ENCODE measurements around the gene DBH.
A peak's percentile ranks its signal among the peaks of the same experiment; 100 is the strongest.
"Not testable (repeated sequence)": the region's sequence is repeated elsewhere in the genome, so short reads cannot be mapped to it uniquely, and the experiment has no call there.

DBH gene

DNA sequence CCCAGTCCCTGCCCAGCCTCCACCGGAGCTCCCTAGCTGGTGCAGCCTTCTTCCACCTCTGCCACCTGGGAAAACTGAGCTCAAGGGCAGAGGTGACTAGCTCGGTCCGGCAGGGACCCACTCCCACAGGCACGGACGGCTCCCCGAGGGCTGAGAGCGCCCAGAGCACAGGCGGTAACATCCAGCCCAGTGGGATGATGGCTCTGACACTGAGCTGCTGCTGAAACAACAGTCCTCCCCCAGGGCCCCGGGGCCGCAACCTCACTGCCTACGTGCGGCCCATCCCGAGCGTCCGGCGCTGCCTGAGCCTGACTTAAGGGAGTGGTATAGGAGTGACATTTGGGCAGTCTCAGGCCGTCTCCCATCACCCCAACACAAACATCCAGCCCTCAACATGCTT lies 30.7 kb upstream of the DBH start:
- DNase-seq: no peak

DNA sequence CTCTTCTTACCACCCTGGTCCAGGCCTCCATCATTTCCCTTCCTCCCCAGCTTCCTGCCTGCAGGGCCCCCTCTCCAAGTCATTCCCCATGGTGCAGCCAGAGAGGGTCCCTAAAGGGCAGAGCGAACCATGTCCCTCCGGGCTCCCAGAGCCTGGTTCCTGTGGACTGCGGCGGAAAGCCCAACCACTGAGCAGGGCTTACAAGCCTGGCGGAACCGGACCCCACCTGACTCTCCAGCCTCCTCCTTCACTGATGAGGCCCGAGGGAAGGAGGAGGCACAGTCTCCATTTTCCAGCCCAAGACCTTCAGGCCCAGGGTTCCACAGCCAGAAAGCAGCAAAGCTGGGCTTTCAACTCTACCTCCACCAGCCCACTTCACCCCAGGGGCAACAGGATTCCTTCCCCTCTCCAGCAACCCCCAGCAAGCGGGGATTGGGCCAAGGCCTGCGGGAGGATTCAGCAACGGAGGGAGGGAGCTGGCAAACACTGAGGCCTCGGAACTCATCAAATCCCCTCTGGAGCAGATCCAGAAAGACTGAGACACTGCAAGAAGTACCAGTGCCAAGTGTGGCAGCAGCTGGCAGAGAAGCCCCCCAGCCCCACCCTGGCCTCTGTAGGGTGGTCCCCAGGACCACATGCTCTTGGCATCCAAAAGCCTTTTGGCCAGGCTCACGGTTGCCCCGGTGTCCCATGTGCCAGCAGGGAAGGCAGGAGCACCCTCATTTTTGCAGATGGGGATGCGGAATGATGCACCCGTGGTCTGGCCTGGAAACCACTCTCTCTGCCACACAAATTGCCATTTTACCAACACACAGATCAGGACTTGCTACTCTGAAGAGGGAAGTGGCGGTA lies 30.1 kb upstream of the DBH start:
- DNase-seq: no peak

DNA sequence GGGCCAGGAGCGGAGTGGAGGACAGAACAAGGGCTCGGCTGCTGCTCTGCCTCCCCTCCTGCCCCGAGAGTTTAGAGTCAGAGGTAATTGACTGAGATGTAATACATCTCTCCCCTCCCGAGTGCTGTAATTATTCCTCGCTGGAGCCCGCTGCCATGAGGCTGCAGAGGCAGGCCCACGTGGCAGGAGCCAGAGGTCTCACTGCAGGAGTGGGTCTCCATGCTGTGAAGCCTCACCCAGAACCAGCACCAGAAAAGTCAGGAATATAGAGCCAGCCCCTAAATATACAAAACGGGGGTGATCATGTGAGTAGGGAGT lies 29.5 kb upstream of the DBH start:
- peak; percentile 18 for DNase-seq

DNA sequence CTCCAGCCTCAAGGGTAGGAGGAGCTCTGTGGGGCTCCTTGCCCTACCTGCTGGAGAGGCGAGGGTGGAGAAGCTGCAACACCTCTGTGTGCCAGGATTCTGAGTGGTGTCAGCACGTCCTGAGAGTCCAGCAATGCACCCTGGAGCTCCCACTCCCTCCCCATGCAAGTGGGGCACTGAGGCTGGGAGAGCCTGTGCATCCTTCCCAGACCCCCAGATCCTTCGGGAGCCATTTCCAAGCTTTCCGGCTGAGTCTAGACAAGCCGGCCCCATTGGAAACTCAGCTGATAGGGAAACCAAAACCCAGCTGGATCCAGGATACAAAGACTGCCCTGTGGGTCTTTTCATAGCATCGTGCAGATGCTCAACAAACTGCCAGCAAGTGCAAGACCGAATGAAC lies 28.8 kb upstream of the DBH start:
- no peak for DNase-seq

DNA sequence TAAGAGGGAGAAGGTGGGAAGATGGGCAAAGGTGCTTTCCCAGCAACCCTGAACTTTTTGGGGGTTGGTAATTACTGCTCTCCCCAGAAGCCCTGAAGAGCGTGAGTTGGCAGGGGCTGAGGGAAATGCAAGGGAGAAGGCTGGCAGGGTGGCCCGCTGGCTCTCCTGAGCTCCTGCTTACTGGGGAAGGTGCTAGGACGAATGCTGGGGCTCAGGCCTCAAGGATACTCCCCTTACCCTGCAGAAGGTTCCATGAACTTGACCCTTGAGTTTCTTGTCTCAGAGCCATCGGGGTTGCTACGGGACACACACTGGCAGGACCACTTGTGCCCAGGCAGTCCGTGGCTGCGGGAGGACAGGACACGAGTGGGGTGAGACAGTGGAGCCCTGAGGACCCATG lies 28.2 kb upstream of the DBH start:
- DNase-seq: no peak

DNA sequence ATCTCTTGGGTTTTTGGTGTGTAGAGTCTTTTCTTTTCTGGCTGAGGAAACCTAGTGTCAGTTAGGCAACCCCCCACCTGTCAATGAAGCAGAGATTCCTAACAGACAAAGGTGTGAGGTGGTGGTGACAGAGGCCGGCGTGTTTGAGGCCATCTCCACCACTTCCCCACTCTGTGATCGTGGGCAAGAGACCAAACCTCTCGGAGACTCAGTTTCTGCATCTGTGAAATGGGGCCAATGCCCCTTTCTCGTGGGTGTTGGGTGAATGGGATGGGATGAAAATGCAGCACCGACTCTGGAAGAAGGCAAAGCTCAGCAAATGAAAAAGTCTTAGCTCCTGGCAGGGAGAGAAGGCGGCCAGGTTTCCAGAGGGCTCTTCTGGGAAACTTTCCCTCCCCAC lies 27.8 kb upstream of the DBH start:
- DNase-seq: no peak

DNA sequence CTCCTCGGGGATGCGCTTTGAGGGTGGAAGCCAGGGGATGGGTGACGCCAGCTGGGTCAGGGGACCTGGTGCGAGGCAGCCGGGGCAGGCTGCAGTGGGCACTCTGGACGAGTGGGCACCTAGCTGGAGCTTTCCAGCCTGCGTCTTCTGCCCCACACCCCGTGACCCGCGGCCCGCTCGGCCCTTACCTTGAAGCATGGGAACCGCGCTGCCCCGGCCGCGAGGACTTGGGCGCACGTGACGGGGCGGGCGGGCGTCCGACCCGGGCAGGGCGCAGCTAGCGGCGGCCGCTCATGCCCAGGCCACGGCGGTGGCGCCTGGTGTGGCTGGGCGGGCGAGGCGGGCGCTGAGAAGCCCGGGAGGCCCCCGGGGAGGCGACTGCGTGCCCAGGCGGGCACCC lies 27.3 kb upstream of the DBH start:
- no peak for DNase-seq

DNA sequence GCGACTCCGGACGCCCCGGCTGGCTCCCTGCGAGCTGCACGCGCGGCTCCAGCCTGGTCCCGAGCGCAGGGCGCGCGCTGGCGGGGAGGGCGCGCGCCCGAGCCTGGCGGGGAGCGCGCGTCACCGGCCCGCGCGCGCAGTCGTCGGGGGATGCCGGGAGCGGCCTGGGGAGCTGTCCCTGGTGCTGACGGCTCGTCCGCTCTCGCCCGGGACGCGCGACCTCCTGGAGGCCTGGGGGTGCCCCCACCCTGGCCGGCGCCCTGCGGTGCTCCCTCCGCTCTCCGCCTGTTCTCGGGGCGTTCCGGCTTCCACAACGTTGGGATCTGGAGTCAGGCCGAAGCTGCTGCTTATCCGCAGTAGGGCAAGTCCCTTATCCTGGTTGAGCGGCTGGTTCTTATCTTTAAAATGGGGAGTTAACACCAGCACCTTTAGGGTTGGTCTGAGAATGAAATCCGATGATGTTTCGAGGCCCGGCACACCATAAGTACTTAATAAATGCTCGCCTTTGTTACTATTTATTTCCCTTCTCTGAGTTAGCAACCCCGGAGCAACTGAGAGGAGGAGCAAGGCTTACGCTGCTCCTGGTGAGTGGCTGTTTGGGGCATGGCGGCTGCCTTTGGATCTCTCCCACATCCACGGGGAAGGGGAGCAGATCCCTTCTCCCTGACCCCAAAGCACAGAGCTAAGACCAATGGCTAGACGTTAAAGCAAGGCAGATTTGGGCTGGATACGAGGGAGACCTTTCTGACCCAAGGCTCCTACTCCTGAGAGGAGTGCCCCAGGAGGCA lies 26.7 kb upstream of the DBH start, which contains the start of gene FAM163B:
Gene FAM163B (minus strand): TSS at position 79 of the 788 bp plus-strand sequence. CDS start 29,166 bp downstream, outside the sequence.
- DNase-seq: peak; percentile 22

DNA sequence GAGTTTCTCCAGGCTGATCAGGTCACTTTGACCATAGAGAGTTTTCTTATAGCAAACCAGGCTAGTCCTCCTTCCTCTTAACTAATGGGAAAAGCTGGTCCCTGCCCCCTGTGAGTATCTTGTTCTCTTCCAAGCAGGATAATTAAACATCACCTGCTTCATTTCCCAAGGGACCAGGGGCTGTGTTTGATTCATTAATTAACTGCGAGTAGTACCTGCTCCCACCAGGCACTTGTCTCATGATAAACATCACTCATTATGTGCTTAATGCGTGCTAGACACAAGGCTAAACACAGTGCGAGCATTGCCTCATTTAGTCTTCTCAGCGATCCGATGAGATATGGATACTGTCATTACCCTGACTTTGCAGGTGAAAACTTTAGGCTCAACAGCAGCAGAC lies 25.3 kb upstream of the DBH start:
- peak; percentile 86 for DNase-seq

DNA sequence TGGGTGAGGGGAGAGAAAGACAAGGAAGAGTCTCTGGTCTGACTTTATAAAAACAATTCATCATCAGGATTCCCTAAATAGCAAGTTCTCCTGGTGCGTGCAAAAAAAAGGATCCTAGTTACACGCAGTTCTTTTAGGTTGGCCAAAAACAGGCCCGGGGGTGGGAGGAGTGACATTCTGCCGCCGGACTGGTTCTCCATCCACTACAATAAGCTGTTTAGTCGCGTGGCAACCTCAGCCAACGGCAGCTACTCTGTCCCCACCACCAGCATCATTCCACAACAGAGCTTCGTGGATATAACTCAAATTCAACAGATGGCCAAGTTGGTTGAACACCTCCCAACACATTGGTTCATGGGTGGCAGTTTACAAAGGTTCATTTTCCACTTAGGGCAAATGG lies 24.1 kb upstream of the DBH start:
- no peak for DNase-seq

DNA sequence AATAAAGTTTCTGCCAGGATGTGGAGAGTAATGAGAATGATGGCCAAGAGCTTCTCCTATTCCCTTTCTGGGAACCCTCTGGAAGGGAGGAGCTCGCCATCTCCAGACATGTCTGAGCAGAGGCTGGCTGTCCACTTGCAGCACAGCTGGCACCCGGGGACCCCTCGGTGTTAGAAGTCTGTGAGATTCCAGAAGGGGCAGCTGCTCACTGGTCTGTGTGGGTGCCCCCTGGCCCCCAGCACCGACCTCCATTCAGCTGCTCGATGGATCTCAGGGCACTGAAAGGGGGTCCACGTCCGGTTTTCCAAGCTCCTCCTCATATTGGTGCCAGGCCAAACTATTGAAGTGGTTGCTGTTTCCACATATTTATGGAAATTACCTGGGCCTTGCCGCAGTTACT lies 23.3 kb upstream of the DBH start:
- peak; percentile 45 for DNase-seq

DNA sequence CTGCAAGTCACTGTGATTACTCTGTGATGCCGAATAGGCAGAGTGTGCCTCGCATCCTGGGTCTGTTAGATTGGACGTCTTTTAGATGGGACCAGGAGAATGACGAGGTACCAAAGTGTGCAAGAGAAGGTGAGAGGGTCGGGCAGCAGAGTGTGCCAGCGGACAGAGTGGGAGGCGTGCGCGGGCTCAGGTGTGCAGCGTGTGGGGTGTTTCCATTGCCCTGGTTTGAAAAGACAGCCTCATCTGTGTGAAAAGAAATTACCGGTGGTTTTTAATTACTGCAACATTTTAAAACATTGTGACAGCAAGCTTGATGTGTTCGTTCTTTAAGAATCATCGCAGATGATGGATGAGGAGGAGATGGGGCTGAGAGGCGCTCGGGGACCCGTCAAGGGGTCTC lies 22.7 kb upstream of the DBH start:
- DNase-seq: no peak

DNA sequence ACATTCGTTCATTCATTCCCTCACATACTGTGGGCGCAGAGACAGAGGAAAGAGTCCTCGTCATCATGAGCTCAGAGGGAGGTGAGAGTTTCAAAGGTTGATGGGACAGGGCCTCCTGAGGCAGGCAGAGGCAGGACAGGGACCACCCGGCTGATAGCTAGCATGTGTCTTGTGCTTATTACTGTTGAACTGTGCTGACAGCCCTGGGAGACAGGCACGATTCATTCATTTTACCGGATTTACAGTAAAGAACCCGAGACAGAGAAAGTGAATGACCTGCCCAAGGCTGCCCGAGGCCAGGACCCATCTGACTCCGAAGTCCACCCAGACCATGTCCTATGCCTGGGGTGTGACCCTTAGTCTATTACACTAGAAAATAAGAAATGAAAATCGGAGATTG lies 22.1 kb upstream of the DBH start:
- DNase-seq: no peak

DNA sequence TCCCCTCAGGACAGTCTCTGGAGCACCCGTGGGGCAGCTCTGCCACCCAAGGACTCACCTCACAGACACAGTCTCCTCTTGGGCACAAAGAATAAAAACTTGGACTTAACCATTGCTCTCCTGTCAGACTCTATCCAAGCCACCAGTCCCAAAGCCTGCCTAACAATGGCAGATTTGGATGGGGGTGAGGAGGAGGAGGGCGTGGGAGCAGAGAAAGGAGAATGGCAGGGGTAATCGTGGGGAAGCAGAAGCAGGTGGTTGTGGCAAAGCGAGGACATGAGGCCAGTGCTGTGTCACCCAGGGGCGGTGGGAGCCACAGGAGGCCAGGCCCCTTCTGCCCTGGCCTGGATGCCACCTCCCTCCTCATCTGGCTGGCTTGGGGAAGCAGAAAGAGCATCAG lies 21.5 kb upstream of the DBH start:
- DNase-seq: no peak

DNA sequence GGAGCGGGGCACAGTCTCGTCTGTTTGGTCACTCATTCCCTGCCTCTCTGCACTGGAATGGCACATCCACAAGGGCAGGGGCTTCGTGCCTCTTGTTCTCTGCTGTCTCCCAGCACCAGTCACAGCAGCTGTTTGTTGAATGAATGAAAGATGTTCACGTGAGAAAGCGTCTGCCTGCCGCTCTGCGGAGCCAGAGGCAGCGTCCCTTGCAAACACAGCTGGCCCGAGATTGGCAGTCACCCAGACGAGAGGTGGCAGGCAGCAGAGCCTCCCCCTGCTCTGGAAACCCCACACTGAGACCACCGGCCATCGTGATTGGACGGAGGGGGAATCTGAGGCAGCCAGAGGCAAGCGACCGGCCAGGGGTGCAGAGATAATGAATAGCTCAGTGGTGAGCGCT lies 21.0 kb upstream of the DBH start:
- DNase-seq: peak; percentile 37

DNA sequence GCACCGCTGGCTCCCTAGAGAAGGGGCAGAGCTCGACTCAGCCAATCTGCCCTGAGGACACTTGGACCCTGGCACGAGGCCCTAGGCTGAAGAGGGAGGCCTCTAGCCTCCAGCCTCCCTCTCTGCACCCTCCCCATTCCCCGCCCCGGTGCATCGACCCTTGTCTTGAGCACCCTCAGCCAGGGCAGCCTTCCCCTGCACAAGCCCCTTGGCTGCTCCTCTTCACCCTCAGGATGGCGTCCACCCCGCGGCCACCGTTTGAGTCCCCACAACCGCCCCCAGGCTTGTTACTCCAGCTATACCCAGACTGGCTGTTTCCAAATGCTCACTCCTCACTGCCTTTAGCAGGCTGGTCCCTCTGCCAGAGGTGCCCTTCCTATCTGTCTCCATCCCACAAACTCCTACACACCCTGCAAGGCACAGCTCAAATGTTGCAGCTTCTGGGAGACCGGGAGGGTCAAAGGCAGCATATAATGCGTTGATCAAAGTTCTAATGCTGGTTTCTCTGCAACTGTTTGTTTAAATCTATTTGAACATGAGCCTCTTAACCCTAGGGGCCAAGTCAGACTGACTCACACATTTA lies 20.5 kb upstream of the DBH start:
- DNase-seq: no peak

DNA sequence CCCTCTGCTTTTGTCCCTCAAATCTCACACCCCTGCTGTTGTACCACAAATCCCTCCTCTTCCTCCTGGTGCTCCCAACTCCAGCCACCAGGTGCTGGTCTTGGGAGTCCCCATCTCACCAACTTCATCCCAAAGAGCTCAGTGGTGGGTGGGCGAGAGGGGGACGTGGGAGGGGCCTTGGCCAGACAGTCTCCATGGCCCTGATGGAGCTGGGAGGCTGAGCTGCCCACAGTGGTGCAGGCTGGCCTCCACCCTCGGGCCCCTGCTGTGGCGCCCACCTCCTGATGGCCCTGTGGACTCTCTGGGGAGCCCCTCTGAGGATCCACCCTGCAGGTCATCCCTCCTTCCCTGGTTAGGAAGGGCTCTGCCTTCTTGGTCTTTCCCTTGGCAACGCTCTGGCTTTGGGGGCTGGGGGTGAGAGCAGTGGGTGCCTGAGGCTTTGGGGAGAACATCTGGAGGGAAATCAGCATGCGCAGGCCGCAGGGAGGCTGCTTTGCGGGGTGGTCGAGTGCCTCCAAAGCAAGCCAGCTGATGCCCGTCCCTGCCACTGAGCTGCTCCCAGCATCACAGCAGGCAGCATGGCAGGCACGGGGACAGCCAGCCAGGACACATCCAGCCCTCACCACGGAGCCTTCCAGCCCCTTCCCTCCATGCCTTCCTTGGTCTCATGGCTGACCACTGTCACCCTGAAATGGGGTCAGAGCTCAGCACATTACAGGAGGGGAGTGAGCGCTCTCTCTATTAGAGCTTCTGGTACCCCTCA lies 19.3 kb upstream of the DBH start:
- no peak for DNase-seq

DNA sequence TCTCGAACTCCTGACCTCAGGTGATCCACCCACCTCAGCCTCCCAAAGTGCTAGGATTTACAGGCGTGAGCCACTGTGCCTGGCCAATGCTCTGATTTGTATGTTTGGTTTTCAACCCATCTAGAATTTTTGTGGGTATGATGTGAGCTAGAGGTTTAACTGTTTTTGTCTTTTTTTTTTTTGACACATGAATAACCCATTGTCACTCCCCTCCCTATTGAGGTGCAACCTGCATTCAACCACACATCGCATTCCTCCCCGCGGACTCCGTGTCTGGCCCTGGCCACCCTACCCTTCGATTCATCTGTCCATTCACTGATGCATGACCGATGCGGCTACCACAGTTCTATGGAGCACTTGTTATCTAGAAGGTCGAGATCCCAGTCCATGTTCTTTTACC lies 17.4 kb upstream of the DBH start:
- no peak for DNase-seq

DNA sequence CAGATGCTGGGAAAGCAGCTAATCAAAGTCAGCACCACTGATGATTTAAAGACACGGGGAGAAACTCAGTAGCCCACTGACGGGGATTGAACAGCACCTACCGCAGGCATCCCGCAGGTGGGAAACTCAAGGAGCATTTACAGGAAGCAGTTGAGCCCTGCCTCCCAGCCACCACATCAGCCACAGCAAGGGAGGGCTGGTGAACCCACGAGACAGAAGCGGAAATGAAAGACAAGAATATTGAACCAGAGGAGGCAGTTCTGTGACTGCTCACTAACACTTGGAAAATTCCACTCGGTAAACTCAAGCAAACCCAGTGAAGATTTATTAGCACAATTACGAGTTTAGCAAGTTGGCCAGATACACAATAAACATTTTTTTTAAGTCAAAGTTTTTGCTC lies 16.4 kb upstream of the DBH start:
- DNase-seq: no peak

DNA sequence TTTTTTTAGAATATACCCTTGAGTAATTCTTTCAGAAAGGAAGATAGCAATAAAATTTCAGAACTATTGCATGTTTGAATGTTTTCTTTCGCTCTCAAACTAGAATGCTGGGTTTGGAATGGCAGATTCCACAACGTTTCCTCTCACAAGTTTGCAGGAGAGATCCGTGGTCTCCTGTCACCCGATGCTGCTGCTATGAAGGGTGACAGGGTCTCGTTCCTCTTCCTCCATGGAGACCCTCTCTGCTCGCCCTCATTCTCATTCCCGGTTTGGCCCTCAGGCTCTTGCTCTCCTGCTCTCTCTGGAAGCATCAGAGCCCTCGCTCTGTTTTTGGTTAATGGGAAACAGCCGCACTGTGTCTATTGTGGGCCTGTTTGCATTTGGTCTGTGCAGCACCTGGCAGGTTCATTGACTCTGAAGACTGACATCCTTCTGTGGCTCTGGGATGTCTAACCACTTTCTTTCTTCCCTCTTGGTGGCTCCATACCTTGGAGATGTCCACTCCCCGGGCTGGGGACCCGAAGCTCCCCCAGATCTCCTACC lies 14.4 kb upstream of the DBH start:
- no peak for DNase-seq

DNA sequence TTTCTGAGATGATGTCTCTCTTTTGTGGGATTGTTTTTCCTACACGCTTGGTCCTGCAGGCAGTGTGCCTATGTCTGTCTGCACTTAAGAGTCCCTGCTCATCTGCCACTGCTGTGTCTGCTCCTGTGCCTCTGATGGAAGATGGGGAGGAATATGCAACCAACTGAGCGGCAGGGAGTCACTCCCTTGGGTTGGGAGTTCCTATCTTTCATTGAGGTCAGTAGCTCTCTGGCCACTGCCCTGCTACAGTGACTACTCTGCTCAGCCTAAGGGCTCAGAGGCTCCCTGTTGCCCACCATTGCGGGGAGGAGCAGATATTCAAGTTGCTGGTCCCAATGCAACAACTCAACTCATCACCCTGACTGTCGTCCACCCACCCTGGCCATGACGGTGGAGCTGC lies 13.6 kb upstream of the DBH start:
- no peak for DNase-seq

DNA sequence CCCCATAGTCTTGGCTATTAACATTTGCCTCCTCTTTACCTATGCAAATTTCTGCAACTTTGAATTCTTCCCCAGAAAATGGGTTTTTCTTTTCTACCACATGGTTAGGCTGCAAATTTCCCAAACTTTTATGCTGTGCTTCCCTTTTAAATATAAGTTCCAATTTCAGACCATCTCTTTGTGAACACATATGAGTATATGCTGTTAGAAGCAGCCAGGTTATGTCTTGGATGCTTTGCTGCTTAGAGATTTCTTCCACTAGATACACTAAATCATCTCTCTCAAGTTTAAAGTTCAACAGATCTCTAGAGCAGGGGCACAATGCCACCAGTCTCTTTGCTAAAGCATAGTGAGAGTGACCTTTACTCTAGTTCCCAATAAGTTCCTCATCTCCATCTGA lies 10.2 kb upstream of the DBH start:
- not testable (repeated sequence) for DNase-seq

DNA sequence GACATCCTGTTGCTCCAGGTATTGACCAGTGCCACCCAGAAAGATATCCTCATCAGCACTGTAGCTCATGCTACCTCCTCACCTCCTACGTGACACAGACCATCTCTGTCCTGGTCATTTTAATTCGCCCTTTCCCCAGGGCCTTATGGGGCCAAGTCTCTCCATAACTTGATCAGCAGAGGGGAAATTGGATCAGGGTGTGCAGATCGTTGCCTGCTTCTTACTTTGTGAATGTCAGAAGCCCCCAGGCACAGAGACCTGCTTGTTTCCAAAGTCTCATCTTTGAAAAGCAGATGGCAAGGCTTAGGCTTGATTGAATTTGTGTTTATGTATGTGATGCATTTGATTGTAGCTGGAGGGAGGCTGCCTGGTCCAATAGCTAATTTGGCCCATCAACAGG lies 8.8 kb upstream of the DBH start:
- DNase-seq: no peak

All from DMS79 (cell line).